Spleen (tissue), 11 donors: ENCODE measurements around the gene TRIM72. TPM values are rescaled to one million over a fixed set of nuclear protein-coding genes. Genes with fewer than 3 reads are reported as not detected.

Experiments used
- DNase-seq: peaks from one replicate; pipeline ENCODE4 v3.0.0-alpha.2; 2020
- H3K27ac ChIP-seq, 8 donors: fragments of 200-600 bp; sonication (generic) in 7 of 8; 1 replicate in 4 of 8; 2 replicates in 4 of 8; pipeline versions ENCODE4 v1.5.0 to v1.8.0; 2016 to 2021; ENCODE audit warnings: inconsistent platforms in 4 of 8, mild to moderate bottlenecking in 4 of 8, moderate library complexity in 1 of 8
- H3K27me3 ChIP-seq, 7 donors: fragments of 200-600 bp; sonication (generic) in 6 of 7; replicated peaks in 1 of 7; 1 replicate in 4 of 7; 2 replicates in 3 of 7; pipeline versions ENCODE4 v1.5.0 to v1.8.0; 2016 to 2021; ENCODE audit warnings: inconsistent platforms in 3 of 7, mild to moderate bottlenecking in 1 of 7
- H3K36me3 ChIP-seq, 6 donors: fragments of 200-600 bp; sonication (generic) in 5 of 6; 1 replicate in 4 of 6; 2 replicates in 2 of 6; pipeline versions ENCODE4 v1.5.0 to v1.8.0; 2016 to 2021; ENCODE audit warnings: inconsistent platforms in 2 of 6
- H3K4me1 ChIP-seq, 6 donors: fragments of 200-600 bp; sonication (generic) in 5 of 6; 1 replicate in 3 of 6; 2 replicates in 3 of 6; pipeline versions ENCODE4 v1.5.0 to v1.8.0; 2016 to 2021; ENCODE audit warnings: inconsistent platforms in 3 of 6
- H3K4me3 ChIP-seq, 8 donors: fragments of 200-600 bp; sonication (generic) in 7 of 8; 1 replicate in 4 of 8; 2 replicates in 4 of 8; pipeline versions ENCODE4 v1.5.0 to v1.8.0; 2016 to 2021; ENCODE audit warnings: inconsistent platforms in 4 of 8, mild to moderate bottlenecking in 4 of 8, moderate library complexity in 2 of 8
- H3K9me3 ChIP-seq, 8 donors: fragments of 200-600 bp; sonication (generic) in 7 of 8; 1 replicate in 4 of 8; 2 replicates in 4 of 8; pipeline versions ENCODE4 v1.5.0 to v1.8.0; 2016 to 2021; ENCODE audit warnings: inconsistent platforms in 4 of 8
- POLR2A ChIP-seq, 3 donors: fragments of 450-650 bp; IDR thresholded peaks; one replicate each; pipeline ENCODE4 v1.5.1; 2017; ENCODE audit warnings: antibody characterized with exemption in 3 of 3, mild to moderate bottlenecking in 1 of 3
- POLR2AphosphoS5 ChIP-seq, 3 donors: sonication (generic); formaldehyde crosslinking; IDR thresholded peaks; one replicate each; pipeline ENCODE4 v1.5.1; 2017; ENCODE audit warnings: antibody characterized with exemption in 3 of 3
- WGBS, 5 donors: extraction: QIAGEN DNeasy Blood & Tissue Kit in 3 of 5; methylation state at CpG; one replicate each; pipeline versions ENCODE4 v1.1.5 to v1.1.7; 2013 to 2018; 5-methylcytosine and 5-hydroxymethylcytosine counted together
- intact Hi-C: fragments of 100-400 bp; cut with DNase I; formaldehyde crosslinking; loops from one replicate; pipeline ENCODE4 v1.15.0; 2023; ENCODE audit warnings: low total_unique reads
- polyA plus RNA-seq, 3 donors: library from polyadenylated mRNA; stranded (reverse); fragments of 200-250 nt; gene quantifications; one replicate each; pipeline ENCODE4 v1.2.1, GENCODE V29; 2013
- total RNA-seq, 7 donors: library from RNA; depleted of rRNA in 3 of 7; stranded (reverse); fragments of >200 nt in 3 of 7; fragmentation: NEBNext Ultra II Directional in 4 of 7; extraction: Animal tissue kit (Norgen Biotek cat#: 25700) in 4 of 7; gene quantifications; one replicate each; pipeline versions ENCODE4 v1.1.0 to v1.2.1, GENCODE V29; 2016 to 2021
- TF ChIP-seq, protein P1 (sequence below), 11 experiments: fragments of 200-600 bp in 7 of 11; fragments of 450-650 bp in 4 of 11; sonication (generic) in 4 of 11; IDR thresholded peaks in 8 of 11; conservative IDR thresholded peaks in 3 of 11; 1 replicate in 7 of 11; 2 replicates in 4 of 11; pipeline versions ENCODE4 v1.4.0 to v1.8.0; 2016 to 2021; ENCODE audit warnings: antibody characterized with exemption in 11 of 11, inconsistent platforms in 4 of 11, mild to moderate bottlenecking in 1 of 11
- donor health status: healthy with polysubstance abuse.
- donor health status: DM: no; HTN: no; CAD: no; lungs with moderate emphysema.
- donor health status: DM: no; HTN: no; CAD: no.
- donor health status: Bipolar disorder and iron deficiency.
- donor health status: healthy.
- donor health status: DM: no; HTN: no; CAD: no.
- donor health status: DM: yes; HTN: yes; CAD: no.

TRIM72 gene
- total and polyA plus RNA-seq, 10 donors: 0.05 to 0.26 (median 0.13) TPM; not detected in 3

DNA sequence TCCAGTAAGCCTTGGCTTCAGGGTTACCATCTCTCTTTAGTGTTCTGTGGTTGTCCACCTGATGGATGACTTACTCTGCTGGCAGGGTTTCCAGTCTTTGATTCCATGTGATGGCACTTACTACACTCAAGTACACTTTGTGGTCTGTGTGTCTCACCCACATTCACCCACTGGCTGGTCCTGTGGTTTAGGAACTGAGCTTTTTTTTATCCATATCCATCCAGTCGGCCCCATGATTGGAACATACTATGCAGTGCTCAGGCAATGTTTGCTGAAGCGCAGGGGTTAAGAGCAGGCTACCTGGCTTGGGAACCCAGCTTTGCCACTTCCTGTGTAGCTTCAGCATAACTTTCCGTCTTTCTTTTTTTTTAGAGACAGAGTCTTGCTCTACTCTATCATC, 36.8 kb upstream of the TRIM72 start:
- 12 to 26% (median 19%) methylated on average over 3 of the region's 3 CpGs for WGBS, 5 donors

GRCh38 chr16:31179219-31179746, 34.6 kb upstream of the TRIM72 start:
- H3K4me1 ChIP-seq: peaks cover 45 to 69% (median 60%) of the 10 kb centered on the region in 6 donors
- H3K4me3 ChIP-seq: peak overlapping the region; percentile 73 to 98 (median 93)
- intact Hi-C loops: loop anchor here (2.0 kb wide), 1 partner anchor 36 kb away; no protein-coding TSS in a partner anchor
- 1 to 3% (median 1%) methylated on average over 18 to 27 of the region's 27 CpGs for WGBS, 5 donors
- DNase-seq: no peak
- peaks cover 0 to 25% (median 20%) of the 10 kb centered on the region in 6 donors for H3K36me3 ChIP-seq
- TF ChIP-seq POLR2AphosphoS5 (IDR thresholded peaks at IDR 0.05) (no peak), POLR2A (IDR thresholded peaks at IDR 0.05) (no peak)
- TF ChIP-seq, protein P1, sequence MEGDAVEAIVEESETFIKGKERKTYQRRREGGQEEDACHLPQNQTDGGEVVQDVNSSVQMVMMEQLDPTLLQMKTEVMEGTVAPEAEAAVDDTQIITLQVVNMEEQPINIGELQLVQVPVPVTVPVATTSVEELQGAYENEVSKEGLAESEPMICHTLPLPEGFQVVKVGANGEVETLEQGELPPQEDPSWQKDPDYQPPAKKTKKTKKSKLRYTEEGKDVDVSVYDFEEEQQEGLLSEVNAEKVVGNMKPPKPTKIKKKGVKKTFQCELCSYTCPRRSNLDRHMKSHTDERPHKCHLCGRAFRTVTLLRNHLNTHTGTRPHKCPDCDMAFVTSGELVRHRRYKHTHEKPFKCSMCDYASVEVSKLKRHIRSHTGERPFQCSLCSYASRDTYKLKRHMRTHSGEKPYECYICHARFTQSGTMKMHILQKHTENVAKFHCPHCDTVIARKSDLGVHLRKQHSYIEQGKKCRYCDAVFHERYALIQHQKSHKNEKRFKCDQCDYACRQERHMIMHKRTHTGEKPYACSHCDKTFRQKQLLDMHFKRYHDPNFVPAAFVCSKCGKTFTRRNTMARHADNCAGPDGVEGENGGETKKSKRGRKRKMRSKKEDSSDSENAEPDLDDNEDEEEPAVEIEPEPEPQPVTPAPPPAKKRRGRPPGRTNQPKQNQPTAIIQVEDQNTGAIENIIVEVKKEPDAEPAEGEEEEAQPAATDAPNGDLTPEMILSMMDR (IDR thresholded peaks at IDR 0.05 in 8 of 11, conservative IDR thresholded peaks at IDR 0.05 in 3 of 11): no peak
- peak overlapping the region; percentile 93 to 99 (median 96) for H3K27ac ChIP-seq
- no peaks in the 10 kb centered on the region for H3K9me3 ChIP-seq
- H3K27me3 ChIP-seq: no peaks in the 10 kb centered on the region

More for the DNA sequence above, 36.8 kb upstream of the TRIM72 start:
- intact Hi-C loops: no loop called here
- TF ChIP-seq POLR2A (IDR thresholded peaks at IDR 0.05) (no peak), POLR2AphosphoS5 (IDR thresholded peaks at IDR 0.05) (no peak)
- TF ChIP-seq, protein P1 (IDR thresholded peaks at IDR 0.05 in 8 of 11, conservative IDR thresholded peaks at IDR 0.05 in 3 of 11): no peak
- H3K4me1 ChIP-seq: peaks cover 23 to 48% (median 39%) of the 10 kb centered on the region in 6 donors
- H3K36me3 ChIP-seq: peaks cover 0 to 4% (median 0%) of the 10 kb centered on the region in 6 donors
- no peaks in the 10 kb centered on the region for H3K9me3 ChIP-seq
- peak overlapping the region in 1 of 8 donors; percentile 47 for H3K4me3 ChIP-seq
- H3K27ac ChIP-seq: peak overlapping the region in 5 of 8 donors; percentile 22 to 98 (median 93)
- no peak for DNase-seq
- H3K27me3 ChIP-seq: no peaks in the 10 kb centered on the region

- DNase-seq: peak; percentile 98
- Histone ChIP-seq H3K9me3 (no peaks in the 10 kb centered on the region), H3K4me3 (peak within 1 kb of the TSS; percentile 73 to 98 (median 93)), H3K27me3 (no peaks in the 10 kb centered on the region), H3K27ac (peak within 1 kb of the TSS; percentile 93 to 99 (median 96)), H3K36me3 (peaks cover 0 to 31% (median 26%) of the 10 kb centered on the region in 6 donors), H3K4me1 (peaks cover 45 to 76% (median 63%) of the 10 kb centered on the region in 6 donors)
- TF ChIP-seq, protein P1 (IDR thresholded peaks at IDR 0.05 in 8 of 11, conservative IDR thresholded peaks at IDR 0.05 in 3 of 11): no peak
- TF ChIP-seq POLR2A (IDR thresholded peaks at IDR 0.05) (peak; percentile 98 to 99 (median 99)), POLR2AphosphoS5 (IDR thresholded peaks at IDR 0.05) (peak; percentile 100)
- 0 to 1% (median 1%) methylated on average over 38 to 69 of the region's 69 CpGs for WGBS, 5 donors
- intact Hi-C loops: loop anchor here (2.0 kb wide), 2 partner anchors 37 to 61 kb away; no protein-coding TSS in a partner anchor
These were observed 34.0 kb upstream of the TRIM72 start, which contains the start of gene FUS for GRCh38 chr16:31179747-31180459. Gene FUS, plus strand, starts transcription at chr16:31180139. Its CDS starts 76 bp downstream, at chr16:31180215.
